ACC112 (cell line): ENCODE measurements around the gene CHD3.

Experiments used
- H2AFZ ChIP-seq: fragments of 200-600 bp; sonication (generic); one replicate; pipeline ENCODE4 v1.6.0; 2017; ENCODE audit warnings: antibody characterized with exemption, low read length; ENCODE audit not compliant: unreplicated experiment
- H3K27ac ChIP-seq: fragments of 200-600 bp; sonication (generic); 2 replicates; pipeline ENCODE4 v1.5.1; 2014; ENCODE audit warnings: low read depth, mild to moderate bottlenecking, antibody characterized with exemption, low read length, moderate library complexity
- H3K27me3 ChIP-seq: fragments of 200-600 bp; sonication (generic); 2 replicates; pipeline ENCODE4 v1.6.1; 2014; ENCODE audit warnings: mild to moderate bottlenecking, antibody characterized with exemption, low read length, moderate library complexity, mixed read lengths; ENCODE audit not compliant: insufficient read depth
- H3K36me3 ChIP-seq: fragments of 200-600 bp; sonication (generic); 2 replicates; pipeline ENCODE4 v1.6.1; 2016; ENCODE audit warnings: mild to moderate bottlenecking, antibody characterized with exemption, low read length, moderate library complexity, mixed read lengths; ENCODE audit not compliant: insufficient read depth
- H3K4me1 ChIP-seq: fragments of 200-600 bp; sonication (generic); one replicate; pipeline ENCODE4 v1.6.1; 2016; ENCODE audit warnings: low read length, mixed read lengths; ENCODE audit not compliant: insufficient read depth, unreplicated experiment, control insufficient read depth
- H3K4me3 ChIP-seq: fragments of 200-600 bp; sonication (generic); 2 replicates; pipeline ENCODE4 v1.5.1; 2014; ENCODE audit warnings: mild to moderate bottlenecking, low read depth, low read length
- H3K79me2 ChIP-seq: fragments of 200-600 bp; sonication (generic); one replicate; pipeline ENCODE4 v1.6.0; 2016; ENCODE audit warnings: low read length; ENCODE audit not compliant: control insufficient read depth, unreplicated experiment, insufficient read depth

CHD3 gene

DNA sequence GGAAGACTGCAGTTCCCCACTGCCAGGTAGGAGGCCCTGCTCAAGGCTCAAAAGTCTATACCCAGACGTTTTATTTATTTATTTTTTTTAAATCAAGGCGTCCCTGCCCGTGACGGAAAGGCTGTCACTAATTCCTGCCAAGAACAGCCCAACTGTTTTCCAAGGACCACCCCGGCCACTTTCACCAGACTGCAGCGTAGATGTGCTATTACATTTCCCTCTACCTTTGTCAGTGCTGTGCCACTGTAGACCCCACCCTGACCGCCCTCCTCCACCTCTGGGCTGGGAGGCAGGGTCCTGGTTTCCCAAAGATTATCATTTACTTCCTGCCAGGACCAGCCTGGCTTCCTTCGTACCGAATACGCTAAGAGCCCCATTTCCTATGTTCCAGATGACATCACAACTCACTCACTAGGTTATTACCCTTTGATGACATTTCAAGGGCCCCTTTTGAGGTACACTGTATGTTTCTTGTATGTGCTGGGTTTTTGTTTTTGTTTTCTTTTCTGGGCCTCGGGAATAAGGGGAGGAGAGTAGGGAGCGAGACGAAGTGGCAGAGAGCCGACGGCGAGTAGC, 33.8 kb downstream of the CHD3 start:
- H3K27me3 ChIP-seq, result no peaks in the 10 kb centered on the region
- peak overlapping the region; percentile 11 for H2AFZ ChIP-seq
- peak overlapping the region; percentile 68 for H3K4me3 ChIP-seq
- no peaks in the 10 kb centered on the region for H3K36me3 ChIP-seq
- H3K79me2 ChIP-seq, result no peaks in the 10 kb centered on the region
- no peaks in the 10 kb centered on the region for H3K4me1 ChIP-seq
- no peak overlapping the region for H3K27ac ChIP-seq

DNA sequence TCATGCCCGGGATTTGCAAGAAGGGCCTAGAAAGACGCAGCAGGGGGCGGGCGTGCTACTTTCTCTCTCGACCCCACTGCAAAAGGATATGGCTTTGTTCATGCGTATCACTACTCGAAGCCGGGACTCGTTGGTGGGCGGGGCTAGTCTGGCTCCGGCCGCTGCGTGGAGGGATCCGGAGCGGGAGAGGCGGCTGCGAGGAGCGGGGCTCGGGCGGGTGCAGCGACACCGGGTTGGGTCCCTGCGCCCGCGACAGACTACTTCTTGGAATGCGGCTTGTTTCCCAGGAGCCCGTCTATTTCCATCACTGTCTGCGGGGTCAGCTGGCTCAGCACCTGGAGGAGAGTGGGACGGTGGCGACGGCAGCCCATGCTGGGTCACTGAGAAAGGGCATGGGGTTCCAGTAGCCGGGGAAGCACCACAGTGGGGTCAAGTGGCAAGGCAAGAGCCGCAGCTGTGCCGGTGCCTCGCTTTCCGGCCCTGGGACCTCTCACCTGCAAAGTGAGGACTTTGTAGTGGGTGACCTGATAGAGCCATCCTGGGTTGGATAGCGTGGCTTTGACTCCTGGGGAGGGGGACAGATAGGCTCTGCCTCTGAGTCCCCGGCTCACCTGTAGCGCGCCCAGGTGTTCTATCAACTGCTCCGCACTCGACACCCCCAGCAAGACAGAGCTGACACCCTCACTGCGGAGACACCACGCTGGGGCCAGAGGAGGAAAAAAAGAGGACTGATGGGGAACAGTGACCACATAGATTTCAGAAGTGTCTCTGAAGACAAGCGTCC, 34.4 kb downstream of the CHD3 start:
- peak overlapping the region; percentile 68 for H3K4me3 ChIP-seq
- H3K36me3 ChIP-seq, result no peaks in the 10 kb centered on the region
- no peaks in the 10 kb centered on the region for H3K79me2 ChIP-seq
- no peaks in the 10 kb centered on the region for H3K27me3 ChIP-seq
- H2AFZ ChIP-seq, result peak overlapping the region; percentile 33
- no peak overlapping the region for H3K27ac ChIP-seq
- no peaks in the 10 kb centered on the region for H3K4me1 ChIP-seq

DNA sequence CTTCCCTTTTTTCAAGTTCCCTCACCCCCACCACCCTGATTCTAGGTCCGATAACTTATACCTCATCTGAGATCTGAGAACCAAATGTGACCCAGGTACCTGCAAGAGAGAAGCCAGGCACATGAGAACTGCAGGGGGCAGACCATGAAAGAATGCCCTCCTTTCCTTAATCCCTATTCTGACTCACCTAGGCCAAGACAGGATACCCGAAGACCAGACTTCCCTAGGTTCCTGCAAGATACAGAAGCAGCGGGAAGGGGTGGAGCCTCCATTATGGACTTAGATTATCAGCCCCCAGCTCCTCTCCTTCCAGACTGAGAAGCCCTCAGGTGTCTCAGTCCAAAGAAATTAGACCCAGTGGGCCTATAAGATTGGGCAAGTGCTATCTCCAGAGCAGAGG, 39.0 kb downstream of the CHD3 start:
- Histone ChIP-seq H3K79me2 (peaks cover 21% of the 10 kb centered on the region), H3K27ac (no peak overlapping the region), H3K4me3 (no peak overlapping the region), H3K4me1 (peaks cover 6% of the 10 kb centered on the region), H2AFZ (no peak overlapping the region), H3K27me3 (no peaks in the 10 kb centered on the region), H3K36me3 (no peaks in the 10 kb centered on the region)

- H3K27me3 ChIP-seq, result no peaks in the 10 kb centered on the region
- H3K79me2 ChIP-seq, result peaks cover 39% of the 10 kb centered on the region
- no peak within 1 kb of the TSS for H3K27ac ChIP-seq
- H3K4me1 ChIP-seq, result peaks cover 16% of the 10 kb centered on the region
- peak within 1 kb of the TSS; percentile 99 for H3K4me3 ChIP-seq
- no peaks in the 10 kb centered on the region for H3K36me3 ChIP-seq
- H2AFZ ChIP-seq, result no peak within 1 kb of the TSS
Observed at GRCh38 chr17:7929158-7930023, 40.8 kb downstream of the CHD3 start, which contains the start of gene KCNAB3. Gene KCNAB3 (minus strand): TSS chr17:7929856. CDS start chr17:7929435, 421 bp downstream.

- peak overlapping the region; percentile 99 for H3K4me3 ChIP-seq
- peaks cover 26% of the 10 kb centered on the region for H3K4me1 ChIP-seq
- H3K79me2 ChIP-seq, result peaks cover 49% of the 10 kb centered on the region
- H3K27ac ChIP-seq, result no peak overlapping the region
- H3K27me3 ChIP-seq, result no peaks in the 10 kb centered on the region
- peak overlapping the region; percentile 45 for H2AFZ ChIP-seq
- H3K36me3 ChIP-seq, result 0 out of 2 replicates have a peak, but pooled peaks cover 11% of the 10 kb centered on the region
Observed at GRCh38 chr17:7930841-7931631, 42.4 kb downstream of the CHD3 start.

DNA sequence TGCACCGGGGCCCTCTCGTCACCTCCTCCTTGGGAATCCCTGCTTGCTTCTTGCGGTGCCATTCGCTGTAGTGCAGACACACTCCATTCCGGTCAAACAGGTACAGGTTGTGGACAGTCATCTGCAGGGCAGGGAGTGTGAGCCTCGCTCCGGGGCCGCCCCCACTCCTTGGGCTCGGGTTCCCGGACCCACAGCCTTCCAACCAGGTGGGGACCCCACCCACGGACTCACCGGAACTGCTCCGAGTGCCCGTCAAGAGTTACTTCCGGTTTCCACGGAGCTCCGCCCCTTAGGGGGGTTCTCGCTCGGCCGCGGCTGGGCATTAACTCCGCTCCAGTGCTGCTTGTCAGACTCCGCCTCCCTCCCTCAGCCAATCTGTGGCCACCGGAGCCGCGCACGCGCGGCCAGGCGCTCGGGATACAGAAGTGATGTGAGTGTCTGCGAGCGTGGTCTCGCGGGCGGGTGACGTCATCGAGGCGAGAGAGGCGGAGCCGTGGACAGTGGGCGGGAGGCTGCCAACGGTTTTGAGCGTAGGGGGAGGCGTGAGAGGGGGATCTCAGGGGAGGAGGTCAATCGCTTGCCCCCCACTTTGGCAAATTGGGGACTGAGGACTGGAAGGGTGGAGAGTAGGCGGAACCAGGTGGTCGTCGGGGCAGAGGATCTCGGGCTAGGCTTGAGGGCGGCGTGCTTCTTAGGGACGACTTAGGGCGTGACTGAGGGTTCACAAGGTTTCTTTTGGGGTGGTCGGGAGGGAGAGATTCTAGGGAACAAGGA, 43.3 kb downstream of the CHD3 start, which contains the start of the genes CNTROB and TRAPPC1:
Gene CNTROB, plus strand, starts transcription at position 498 of the 774 bp plus-strand sequence. CDS start 874 bp downstream, outside the sequence.
Gene TRAPPC1, minus strand, starts transcription at position 238 of the 774 bp plus-strand sequence. Its CDS starts 117 bp downstream, at position 121.
- Histone ChIP-seq H3K36me3 (peaks cover 19% of the 10 kb centered on the region), H2AFZ (peak within 1 kb of the TSS; percentile 97), H3K4me3 (peak within 1 kb of the TSS; percentile 99), H3K4me1 (peaks cover 26% of the 10 kb centered on the region), H3K27me3 (no peaks in the 10 kb centered on the region), H3K27ac (peak within 1 kb of the TSS; percentile 70), H3K79me2 (peaks cover 49% of the 10 kb centered on the region)

- H3K4me1 ChIP-seq, result peaks cover 26% of the 10 kb centered on the region
- H3K27me3 ChIP-seq, result no peaks in the 10 kb centered on the region
- peak overlapping the region; percentile 97 for H2AFZ ChIP-seq
- peak overlapping the region; percentile 99 for H3K4me3 ChIP-seq
- peaks cover 22% of the 10 kb centered on the region for H3K36me3 ChIP-seq
- H3K27ac ChIP-seq, result peak overlapping the region; percentile 70
- peaks cover 49% of the 10 kb centered on the region for H3K79me2 ChIP-seq
Observed at GRCh38 chr17:7932483-7932891, 43.9 kb downstream of the CHD3 start.

DNA sequence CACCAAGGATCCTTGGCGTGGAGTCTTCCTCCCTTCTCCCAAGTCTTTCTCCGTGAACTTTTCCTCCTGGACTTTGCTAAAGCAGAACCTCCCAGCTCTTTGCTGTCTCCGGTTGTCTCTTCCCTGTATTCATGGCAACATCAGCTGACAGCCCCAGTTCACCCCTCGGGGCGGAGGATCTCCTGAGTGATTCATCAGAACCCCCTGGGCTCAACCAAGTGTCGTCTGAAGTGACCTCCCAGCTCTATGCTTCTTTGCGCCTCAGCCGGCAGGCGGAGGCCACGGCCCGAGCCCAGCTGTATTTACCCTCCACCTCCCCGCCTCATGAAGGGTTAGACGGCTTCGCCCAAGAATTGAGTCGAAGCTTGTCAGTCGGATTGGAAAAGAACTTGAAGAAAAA, 44.4 kb downstream of the CHD3 start:
- Histone ChIP-seq H3K4me3 (peak overlapping the region; percentile 99), H3K36me3 (peaks cover 22% of the 10 kb centered on the region), H3K27ac (peak overlapping the region; percentile 70), H2AFZ (peak overlapping the region; percentile 97), H3K27me3 (no peaks in the 10 kb centered on the region), H3K4me1 (peaks cover 26% of the 10 kb centered on the region), H3K79me2 (peaks cover 49% of the 10 kb centered on the region)

DNA sequence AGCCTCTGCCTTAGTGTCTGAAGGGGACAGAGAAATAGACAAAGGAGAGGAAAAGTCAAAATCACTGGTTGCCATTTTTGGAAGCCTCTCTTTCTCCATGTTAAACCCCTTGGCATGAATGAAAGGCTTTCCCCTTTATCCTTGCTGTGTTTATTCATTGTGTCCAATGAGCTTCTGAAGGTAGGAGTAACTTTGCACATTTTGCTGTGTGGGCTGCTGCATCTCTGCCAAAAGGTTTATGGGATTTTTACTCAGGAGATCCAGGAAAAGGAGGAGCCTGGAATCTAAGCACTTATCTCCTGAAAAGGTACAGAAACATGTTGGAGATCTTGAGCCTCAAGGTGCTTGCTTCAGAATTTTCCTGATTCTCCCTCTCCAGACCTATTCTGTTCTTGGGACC, 47.3 kb downstream of the CHD3 start:
- peaks cover 35% of the 10 kb centered on the region for H3K36me3 ChIP-seq
- H3K27ac ChIP-seq, result no peak overlapping the region
- peaks cover 41% of the 10 kb centered on the region for H3K79me2 ChIP-seq
- H2AFZ ChIP-seq, result no peak overlapping the region
- H3K27me3 ChIP-seq, result no peaks in the 10 kb centered on the region
- peaks cover 23% of the 10 kb centered on the region for H3K4me1 ChIP-seq
- no peak overlapping the region for H3K4me3 ChIP-seq
